ENCODE results near the gene DEDD2.

The DEDD2 gene

DNA sequence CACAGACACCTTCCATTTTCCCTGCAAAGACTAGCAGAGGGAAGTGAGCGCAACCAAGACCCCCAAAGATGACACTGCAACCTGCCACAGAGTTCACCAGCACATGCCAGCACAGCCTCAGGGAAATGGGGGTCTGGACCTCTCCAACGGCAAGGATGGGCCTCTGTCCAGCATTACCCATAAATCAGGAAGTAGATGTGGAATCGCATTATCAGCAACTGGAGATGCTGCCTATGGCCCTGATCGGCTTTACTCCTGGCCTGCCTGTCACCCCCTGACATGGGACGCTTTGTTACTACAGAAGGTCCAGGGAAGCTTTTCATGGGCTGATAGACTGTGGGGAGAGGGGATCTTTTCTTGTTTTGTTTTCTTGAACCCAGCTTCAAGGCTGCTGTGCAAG is 43.8 kb downstream of the DEDD2 start:
- FAIRE-seq (no peak), DNase-seq (ENCODE audit: insufficient read length) (no peak)
- TF ChIP-seq POLR2AphosphoS5 (IDR thresholded peaks at IDR 0.05; ENCODE audit: low read depth, low read length) (no peak), POLR2A (IDR thresholded peaks at IDR 0.05; ENCODE audit: low read depth, low read length) (no peak), TAF1 (IDR thresholded peaks at IDR 0.05; ENCODE audit: borderline replicate concordance, low read depth, low read length) (no peak)

DNA sequence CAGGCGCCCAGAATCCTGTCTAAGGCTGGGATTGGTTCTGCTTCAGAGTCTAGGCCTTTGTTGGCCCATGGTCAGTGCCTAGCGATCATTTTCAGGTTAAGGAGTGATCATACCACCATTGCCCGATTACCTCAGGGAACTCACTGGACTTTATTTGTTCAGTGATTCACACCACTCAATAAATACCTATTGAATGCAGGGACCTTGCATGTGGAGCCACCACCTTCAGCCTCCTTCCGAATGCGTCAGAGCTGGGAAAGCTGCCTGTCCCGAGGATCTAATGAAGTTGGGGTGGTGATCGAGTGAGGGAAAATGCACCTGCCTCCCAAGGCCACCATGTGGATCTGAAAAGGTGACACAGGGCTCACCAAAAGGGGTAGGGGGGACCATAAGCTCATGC is 45.2 kb downstream of the DEDD2 start:
- TF ChIP-seq POLR2A (IDR thresholded peaks at IDR 0.05; ENCODE audit: low read depth, low read length) (no peak), TAF1 (IDR thresholded peaks at IDR 0.05; ENCODE audit: borderline replicate concordance, low read depth, low read length) (no peak), POLR2AphosphoS5 (IDR thresholded peaks at IDR 0.05; ENCODE audit: low read depth, low read length) (no peak)
- DNase-seq (ENCODE audit: insufficient read length) = no peak
- no peak for FAIRE-seq

DNA sequence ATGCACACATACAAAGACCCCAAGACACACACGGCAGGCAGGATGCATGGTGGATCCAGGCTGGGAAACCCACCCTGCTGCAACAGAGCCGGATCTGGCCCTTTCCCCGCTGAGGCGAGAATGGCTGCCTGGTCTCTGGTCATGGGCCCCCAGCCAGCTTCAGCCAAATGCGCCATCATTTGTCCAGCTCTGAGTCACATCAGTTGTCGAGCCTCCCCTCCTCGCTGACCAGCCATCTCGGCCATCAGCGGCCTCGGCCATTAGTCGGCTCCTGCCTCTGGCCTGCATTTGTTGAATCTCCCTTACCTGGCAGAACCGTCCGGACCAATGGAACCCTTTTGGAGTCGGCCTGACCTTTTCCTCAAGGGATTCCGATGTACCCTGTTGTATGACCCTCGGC is 46.8 kb downstream of the DEDD2 start:
- TF ChIP-seq TAF1 (IDR thresholded peaks at IDR 0.05; ENCODE audit: borderline replicate concordance, low read depth, low read length) = no peak
- TF ChIP-seq POLR2A (IDR thresholded peaks at IDR 0.05; ENCODE audit: low read depth, low read length) = no peak
- no peak for TF ChIP-seq POLR2AphosphoS5 (IDR thresholded peaks at IDR 0.05; ENCODE audit: low read depth, low read length)
- FAIRE-seq (no peak), DNase-seq (ENCODE audit: insufficient read length) (no peak)

DNA sequence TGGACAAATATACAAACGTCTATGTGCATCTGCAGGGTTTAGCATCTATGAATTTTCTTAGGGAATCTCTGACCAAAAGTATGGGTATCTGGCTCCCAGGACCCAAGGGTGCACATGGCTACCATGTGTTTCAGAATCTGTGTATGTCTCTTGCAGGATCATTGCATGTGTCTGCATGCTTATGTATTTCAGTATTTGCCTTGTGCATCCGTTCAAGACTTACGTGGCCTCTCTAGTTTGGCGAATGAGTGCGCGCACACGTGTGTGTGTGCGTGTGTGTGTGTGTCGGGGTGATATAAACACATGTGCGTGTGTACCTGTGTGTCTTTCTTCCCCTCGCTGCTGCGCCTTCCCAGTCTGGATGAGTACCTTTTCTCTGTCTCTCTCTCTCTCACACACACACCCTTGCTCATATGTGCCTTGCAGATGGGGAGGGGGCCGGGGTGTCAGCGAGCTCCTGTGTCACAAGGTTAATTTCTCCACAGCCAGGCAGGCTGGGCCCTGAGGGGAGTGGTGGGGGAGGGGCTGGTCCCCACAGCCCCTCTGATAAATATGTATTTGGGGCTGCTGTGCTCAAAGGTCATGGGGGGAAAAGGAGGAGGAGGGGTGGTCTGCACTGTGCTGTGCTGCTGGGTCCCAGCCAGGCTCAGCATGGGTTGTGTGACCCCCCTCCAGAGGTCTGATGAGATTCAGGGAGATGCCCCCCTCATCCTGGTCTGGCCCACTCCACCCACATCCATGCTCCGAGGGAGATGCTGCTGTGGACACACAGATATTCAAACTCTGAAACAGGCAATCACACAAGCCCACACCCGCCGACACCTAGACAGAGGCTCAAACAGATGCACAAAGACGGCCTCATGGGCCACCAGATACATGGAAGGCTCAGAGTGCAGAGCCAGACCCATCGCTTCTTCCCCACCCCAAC is 47.7 kb downstream of the DEDD2 start:
- DNase-seq (ENCODE audit: insufficient read length) (no peak), FAIRE-seq (no peak)
- TF ChIP-seq TAF1 (IDR thresholded peaks at IDR 0.05; ENCODE audit: borderline replicate concordance, low read depth, low read length) = no peak
- TF ChIP-seq POLR2A (IDR thresholded peaks at IDR 0.05; ENCODE audit: low read depth, low read length) = no peak
- no peak for TF ChIP-seq POLR2AphosphoS5 (IDR thresholded peaks at IDR 0.05; ENCODE audit: low read depth, low read length)

DNA sequence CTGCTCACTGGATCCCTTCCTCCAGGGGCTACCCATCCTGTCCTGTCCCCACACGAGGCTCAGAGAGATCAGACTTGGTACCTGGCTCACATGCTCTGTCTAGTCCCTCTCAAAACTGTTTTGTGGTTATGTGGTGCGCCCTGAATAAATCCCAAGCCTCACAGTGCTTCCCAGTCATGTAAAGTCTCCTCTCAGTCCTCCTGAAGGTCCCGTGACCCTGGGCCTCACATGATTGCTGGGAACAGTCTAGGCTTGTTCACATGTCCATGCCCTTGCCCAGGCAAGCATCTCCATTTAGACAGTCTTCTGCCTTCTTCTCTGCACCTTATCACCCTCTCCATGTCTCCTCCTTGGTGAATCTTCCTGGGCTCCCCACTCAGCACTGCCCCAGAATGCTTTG is 49.3 kb downstream of the DEDD2 start:
- FAIRE-seq (no peak), DNase-seq (ENCODE audit: insufficient read length) (no peak)
- TF ChIP-seq TAF1 (IDR thresholded peaks at IDR 0.05; ENCODE audit: borderline replicate concordance, low read depth, low read length) (no peak), POLR2AphosphoS5 (IDR thresholded peaks at IDR 0.05; ENCODE audit: low read depth, low read length) (no peak), POLR2A (IDR thresholded peaks at IDR 0.05; ENCODE audit: low read depth, low read length) (no peak)

DNA sequence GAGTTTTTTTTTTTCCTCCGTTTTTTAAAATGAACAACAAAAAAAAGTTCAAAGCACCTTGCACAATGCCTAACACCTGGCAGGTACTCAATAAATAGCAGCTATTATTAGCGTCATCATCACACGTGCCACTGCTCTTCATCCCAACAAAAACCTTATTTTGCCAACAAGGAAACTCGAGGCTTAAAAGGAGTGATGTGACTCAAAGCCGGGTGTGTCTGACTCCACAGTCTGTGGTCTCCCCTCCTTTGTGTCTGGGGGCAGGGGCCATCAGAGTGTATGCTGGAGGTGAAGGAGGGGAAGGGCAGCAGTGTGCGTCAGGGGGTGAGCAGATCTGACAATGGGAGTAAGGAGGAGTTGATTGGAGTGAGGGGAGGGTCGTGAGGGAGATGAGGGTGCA is 51.2 kb downstream of the DEDD2 start:
- FAIRE-seq = no peak
- DNase-seq (ENCODE audit: insufficient read length) = no peak
- TF ChIP-seq POLR2A (IDR thresholded peaks at IDR 0.05; ENCODE audit: low read depth, low read length) (no peak), POLR2AphosphoS5 (IDR thresholded peaks at IDR 0.05; ENCODE audit: low read depth, low read length) (no peak), TAF1 (IDR thresholded peaks at IDR 0.05; ENCODE audit: borderline replicate concordance, low read depth, low read length) (no peak)

DNA sequence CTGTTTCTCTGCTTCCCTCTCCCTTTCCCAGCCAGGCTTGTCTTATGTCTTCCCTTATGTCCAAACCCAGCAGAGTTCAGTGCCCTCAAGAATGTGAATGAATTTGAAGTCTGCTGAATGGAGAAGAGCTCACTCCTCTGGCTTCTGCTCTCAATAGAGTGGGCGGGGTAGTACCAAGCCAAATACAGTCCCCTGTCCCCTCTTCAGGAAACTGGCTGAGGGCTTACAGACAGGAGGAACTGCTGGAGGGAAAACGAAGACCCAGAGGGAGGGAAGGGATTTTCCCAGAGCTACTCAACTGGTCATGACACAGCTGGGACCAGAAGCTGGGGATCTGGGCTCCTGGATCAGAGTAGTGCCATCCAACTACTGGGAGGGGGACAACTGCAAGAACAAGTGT is 52.3 kb downstream of the DEDD2 start:
- FAIRE-seq = no peak

DNA sequence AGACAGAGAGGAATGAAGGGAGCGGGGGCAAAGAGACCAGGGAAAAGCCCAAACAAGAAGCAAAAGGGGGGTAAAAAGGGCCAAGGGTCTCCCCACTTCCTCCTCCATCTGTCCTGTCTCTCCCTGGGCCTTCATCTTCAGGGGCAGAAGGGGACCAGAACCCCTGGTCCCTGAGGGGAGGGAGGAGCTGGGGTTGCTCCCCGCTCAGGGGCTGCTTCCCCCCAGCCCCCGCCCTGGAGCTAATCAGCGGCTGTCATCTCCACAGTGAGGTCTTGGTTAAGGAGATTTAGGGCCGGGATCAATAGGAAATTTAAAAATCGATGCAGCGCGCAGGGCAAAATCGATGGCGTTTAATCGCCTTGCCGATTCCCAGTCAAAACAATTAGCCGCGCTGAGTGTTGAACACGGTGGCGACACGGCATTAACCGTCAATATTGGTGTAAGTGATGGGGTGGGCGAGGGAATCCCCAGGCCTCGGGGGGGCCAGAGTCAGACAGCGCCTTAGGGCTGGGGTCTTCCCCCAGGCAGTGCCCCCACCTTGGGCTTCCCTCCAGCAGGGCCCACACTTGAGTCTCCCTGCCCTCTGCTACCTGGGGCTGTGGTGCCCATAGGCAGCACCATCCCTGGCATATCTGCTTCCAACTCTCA is 55.7 kb downstream of the DEDD2 start:
- FAIRE-seq = no peak
- no peak for TF ChIP-seq TAF1 (IDR thresholded peaks at IDR 0.05; ENCODE audit: borderline replicate concordance, low read depth, low read length)
- no peak for TF ChIP-seq POLR2AphosphoS5 (IDR thresholded peaks at IDR 0.05; ENCODE audit: low read depth, low read length)
- TF ChIP-seq POLR2A (IDR thresholded peaks at IDR 0.05; ENCODE audit: low read depth, low read length) = no peak

More for the DNA sequence above, 52.3 kb downstream of the DEDD2 start:
- TF ChIP-seq POLR2A (IDR thresholded peaks at IDR 0.05; ENCODE audit: low read depth, low read length) = no peak
- TF ChIP-seq POLR2AphosphoS5 (IDR thresholded peaks at IDR 0.05; ENCODE audit: low read depth, low read length) = no peak
- no peak for TF ChIP-seq TAF1 (IDR thresholded peaks at IDR 0.05; ENCODE audit: borderline replicate concordance, low read depth, low read length)
- no peak for DNase-seq (ENCODE audit: insufficient read length)

DNA sequence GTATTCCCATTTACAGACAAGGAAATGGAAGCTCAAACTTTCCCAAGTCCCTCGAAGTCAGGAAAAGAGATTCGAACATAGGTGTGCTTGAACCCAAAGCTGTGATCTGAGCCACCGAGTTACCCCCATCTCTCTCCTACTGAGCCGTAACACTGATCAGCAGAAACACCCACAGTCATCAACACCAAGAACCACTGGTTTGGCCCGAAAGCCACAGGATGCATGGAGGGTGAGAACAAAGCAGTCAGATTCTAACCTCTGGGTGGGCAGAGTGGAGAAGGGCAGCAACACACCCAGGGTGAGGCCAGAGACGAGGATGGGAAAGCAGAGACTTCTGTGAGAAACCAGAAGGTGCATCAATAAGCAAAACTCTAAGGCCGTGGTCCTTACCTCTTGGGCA is 57.5 kb downstream of the DEDD2 start:
- no peak for DNase-seq (ENCODE audit: insufficient read length)
- FAIRE-seq = no peak

More for the DNA sequence above, 55.7 kb downstream of the DEDD2 start:
- no peak for DNase-seq (ENCODE audit: insufficient read length)

DNA sequence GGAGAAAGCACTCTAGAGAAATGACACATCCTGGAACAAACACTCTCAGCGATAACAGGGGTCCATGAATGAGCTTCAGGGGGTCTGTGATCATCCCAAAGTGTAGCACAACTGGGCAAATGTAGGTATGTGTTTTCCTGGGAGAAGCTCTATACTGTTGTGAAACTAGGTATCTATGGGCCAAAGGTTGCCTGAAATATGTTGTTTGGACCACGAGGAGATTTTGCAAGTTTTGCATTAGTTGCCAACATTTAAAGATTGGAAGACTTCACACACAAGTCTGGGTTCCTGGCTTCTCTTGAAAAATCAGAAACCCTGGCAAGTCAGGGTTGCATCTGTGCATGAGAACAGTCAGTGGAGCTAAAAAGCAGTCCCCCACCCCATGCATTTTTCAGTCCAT is 58.6 kb downstream of the DEDD2 start:
- FAIRE-seq (no peak), DNase-seq (ENCODE audit: insufficient read length) (no peak)
- no peak for TF ChIP-seq TAF1 (IDR thresholded peaks at IDR 0.05; ENCODE audit: borderline replicate concordance, low read depth, low read length)
- no peak for TF ChIP-seq POLR2A (IDR thresholded peaks at IDR 0.05; ENCODE audit: low read depth, low read length)
- TF ChIP-seq POLR2AphosphoS5 (IDR thresholded peaks at IDR 0.05; ENCODE audit: low read depth, low read length) = no peak

More for the DNA sequence above, 57.5 kb downstream of the DEDD2 start:
- TF ChIP-seq POLR2AphosphoS5 (IDR thresholded peaks at IDR 0.05; ENCODE audit: low read depth, low read length) = no peak
- TF ChIP-seq POLR2A (IDR thresholded peaks at IDR 0.05; ENCODE audit: low read depth, low read length) = no peak
- TF ChIP-seq TAF1 (IDR thresholded peaks at IDR 0.05; ENCODE audit: borderline replicate concordance, low read depth, low read length) = no peak

DNA sequence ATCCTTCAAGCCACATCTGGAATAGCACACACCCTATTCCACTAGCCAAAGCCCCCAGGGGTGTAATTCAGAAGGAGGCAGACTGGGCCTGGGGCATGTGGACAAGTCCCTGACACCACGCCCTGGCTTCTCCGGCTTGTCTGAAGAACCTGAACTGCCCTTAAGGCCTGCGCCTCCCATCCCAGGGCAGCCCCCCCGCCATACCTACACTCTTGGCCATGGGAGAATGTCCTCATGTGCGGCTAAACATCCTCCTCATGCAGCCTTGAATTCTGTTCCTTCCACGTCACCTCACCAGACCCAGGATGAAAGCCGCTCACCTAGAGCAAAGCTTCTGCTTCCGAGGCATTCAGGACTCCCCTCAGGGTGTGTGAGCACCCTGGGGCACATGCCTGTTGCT is 60.9 kb downstream of the DEDD2 start:
- TF ChIP-seq POLR2A (IDR thresholded peaks at IDR 0.05; ENCODE audit: low read depth, low read length) (no peak), TAF1 (IDR thresholded peaks at IDR 0.05; ENCODE audit: borderline replicate concordance, low read depth, low read length) (no peak), POLR2AphosphoS5 (IDR thresholded peaks at IDR 0.05; ENCODE audit: low read depth, low read length) (no peak)
- FAIRE-seq (no peak), DNase-seq (ENCODE audit: insufficient read length) (no peak)

DNA sequence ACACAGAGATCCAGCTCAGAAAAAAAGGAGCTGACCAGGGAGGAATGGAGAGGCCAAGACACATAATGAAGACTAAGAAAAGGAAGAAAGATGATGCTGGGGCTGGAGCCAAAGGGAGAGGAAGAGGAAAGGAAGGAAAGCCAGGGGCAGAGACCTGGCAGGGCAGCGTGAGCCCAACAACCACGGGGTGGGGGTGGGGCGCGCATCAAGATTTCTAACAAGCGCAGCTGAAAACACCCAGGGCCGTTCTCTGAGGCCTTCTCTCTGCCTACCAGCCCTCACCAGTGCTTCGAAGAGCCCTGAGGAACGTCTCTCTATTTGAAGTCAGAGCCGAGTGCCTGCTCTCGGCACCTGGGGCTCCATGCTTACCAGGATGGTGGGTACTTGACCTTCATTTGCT is 61.7 kb downstream of the DEDD2 start:
- no peak for DNase-seq (ENCODE audit: insufficient read length)
- FAIRE-seq = no peak
- TF ChIP-seq TAF1 (IDR thresholded peaks at IDR 0.05; ENCODE audit: borderline replicate concordance, low read depth, low read length) (no peak), POLR2AphosphoS5 (IDR thresholded peaks at IDR 0.05; ENCODE audit: low read depth, low read length) (no peak), POLR2A (IDR thresholded peaks at IDR 0.05; ENCODE audit: low read depth, low read length) (no peak)

Measured in GM12892 (cell line).